Natural killer cell treated with Interleukin-12 subunit alpha and Interleukin-12 subunit beta and Interleukin-15 and Interleukin-18, amount 100 ng/mL, for 72 hours (primary cell): ENCODE data around the gene PEF1. TPM values are rescaled to one million over a fixed set of nuclear protein-coding genes. Genes with fewer than 3 reads are reported as not detected.

ENCODE experiments used
- ATAC-seq, 2 donors: fragments of 150-1000 bp; cut with Tn5 transposase in 1 of 2; sonication (Bioruptor Pico), chemical (Tn5 transposase) in 1 of 2; 2 replicates each; pipeline ENCODE4 v1.10.0; 2021
- DNase-seq: peaks from one replicate; pipeline ENCODE4 v3.0.0; 2022; ENCODE audit warnings: low spot score
- H3K27ac Mint-ChIP-seq, 2 donors: 1 replicate in 1 of 2; 2 replicates in 1 of 2; pipeline ENCODE4 v1.8.0; 2022; ENCODE audit warnings: mixed read lengths in 2 of 2, mild to moderate bottlenecking in 1 of 2, moderate library complexity in 1 of 2
- H3K27me3 Mint-ChIP-seq, 2 donors: 1 replicate in 1 of 2; 2 replicates in 1 of 2; pipeline ENCODE4 v1.8.0; 2022; ENCODE audit warnings: mixed read lengths in 2 of 2
- H3K36me3 Mint-ChIP-seq: one replicate; pipeline ENCODE4 v1.8.0; 2022; ENCODE audit warnings: mixed read lengths
- H3K4me1 Mint-ChIP-seq, 2 donors: 1 replicate in 1 of 2; 2 replicates in 1 of 2; pipeline ENCODE4 v1.8.0; 2022; ENCODE audit warnings: low read depth in 2 of 2, mixed read lengths in 2 of 2, mild to moderate bottlenecking in 1 of 2
- H3K4me3 Mint-ChIP-seq: one replicate; pipeline ENCODE4 v1.8.0; 2022; ENCODE audit warnings: mixed read lengths
- H3K9me3 Mint-ChIP-seq: 2 replicates; pipeline ENCODE4 v1.8.0; 2022; ENCODE audit warnings: mixed read lengths
- total RNA-seq, 2 donors: library from RNA; stranded (reverse); gene quantifications; one replicate each; pipeline ENCODE4 v1.2.3, GENCODE V29; 2022

Gene PEF1
- total RNA-seq, 2 donors from 2014 or later, result 45.5 to 55.9 TPM

GRCh38 chr1:31679091-31679490 lies 34.4 kb upstream of the PEF1 start:
- Mint-ChIP-seq H3K27ac (no peak overlapping the region), H3K4me3 (no peak overlapping the region), H3K4me1 (no peaks in the 10 kb centered on the region), H3K27me3 (peaks cover 3 to 12% of the 10 kb centered on the region in 2 donors), H3K36me3 (no peaks in the 10 kb centered on the region), H3K9me3 (no peaks in the 10 kb centered on the region)
- ATAC-seq, result no peak
- no peak for DNase-seq

- H3K9me3 Mint-ChIP-seq, result no peaks in the 10 kb centered on the region
- no peak for ATAC-seq
- H3K36me3 Mint-ChIP-seq, result no peaks in the 10 kb centered on the region
- no peaks in the 10 kb centered on the region for H3K4me1 Mint-ChIP-seq
- no peak overlapping the region for H3K4me3 Mint-ChIP-seq
- DNase-seq, result no peak
- no peak overlapping the region for H3K27ac Mint-ChIP-seq
- peaks cover 3 to 12% of the 10 kb centered on the region in 2 donors for H3K27me3 Mint-ChIP-seq
Observed at GRCh38 chr1:31678681-31679080, 34.0 kb upstream of the PEF1 start.

GRCh38 chr1:31677949-31678348 lies 33.3 kb upstream of the PEF1 start:
- Mint-ChIP-seq H3K36me3 (no peaks in the 10 kb centered on the region), H3K27me3 (peaks cover 3 to 12% of the 10 kb centered on the region in 2 donors), H3K27ac (no peak overlapping the region), H3K4me1 (no peaks in the 10 kb centered on the region), H3K4me3 (no peak overlapping the region), H3K9me3 (no peaks in the 10 kb centered on the region)
- DNase-seq (no peak), ATAC-seq (no peak)

- H3K9me3 Mint-ChIP-seq, result no peaks in the 10 kb centered on the region
- ATAC-seq (no peak), DNase-seq (no peak)
- H3K4me1 Mint-ChIP-seq, result no peaks in the 10 kb centered on the region
- H3K4me3 Mint-ChIP-seq, result no peak overlapping the region
- no peak overlapping the region for H3K27ac Mint-ChIP-seq
- H3K27me3 Mint-ChIP-seq, result peaks cover 3 to 12% of the 10 kb centered on the region in 2 donors
- H3K36me3 Mint-ChIP-seq, result no peaks in the 10 kb centered on the region
Observed at GRCh38 chr1:31677401-31677800, 32.7 kb upstream of the PEF1 start.

- Mint-ChIP-seq H3K27me3 (peaks cover 10 to 15% of the 10 kb centered on the region in 2 donors), H3K36me3 (no peaks in the 10 kb centered on the region), H3K9me3 (no peaks in the 10 kb centered on the region), H3K27ac (no peak overlapping the region), H3K4me3 (no peak overlapping the region), H3K4me1 (peaks cover 0 to 3% of the 10 kb centered on the region in 2 donors)
- ATAC-seq (no peak), DNase-seq (no peak)
Observed at GRCh38 chr1:31675756-31676155, 31.1 kb upstream of the PEF1 start.

- ATAC-seq, result no peak
- Mint-ChIP-seq H3K4me3 (no peak overlapping the region), H3K27me3 (peaks cover 12 to 21% of the 10 kb centered on the region in 2 donors), H3K36me3 (no peaks in the 10 kb centered on the region), H3K4me1 (peaks cover 3 to 5% of the 10 kb centered on the region in 2 donors), H3K9me3 (no peaks in the 10 kb centered on the region), H3K27ac (no peak overlapping the region)
- DNase-seq, result no peak
Observed at GRCh38 chr1:31675161-31675560, 30.5 kb upstream of the PEF1 start.

GRCh38 chr1:31674626-31675025 lies 29.9 kb upstream of the PEF1 start:
- DNase-seq (no peak), ATAC-seq (no peak)
- Mint-ChIP-seq H3K9me3 (no peaks in the 10 kb centered on the region), H3K4me1 (peaks cover 8 to 9% of the 10 kb centered on the region in 2 donors), H3K4me3 (no peak overlapping the region), H3K27ac (no peak overlapping the region), H3K27me3 (peaks cover 15 to 26% of the 10 kb centered on the region in 2 donors), H3K36me3 (no peaks in the 10 kb centered on the region)

GRCh38 chr1:31673433-31673832 lies 28.8 kb upstream of the PEF1 start:
- ATAC-seq (no peak), DNase-seq (no peak)
- no peak overlapping the region for H3K27ac Mint-ChIP-seq
- H3K4me3 Mint-ChIP-seq, result no peak overlapping the region
- H3K9me3 Mint-ChIP-seq, result no peaks in the 10 kb centered on the region
- peaks cover 24 to 32% of the 10 kb centered on the region in 2 donors for H3K27me3 Mint-ChIP-seq
- no peaks in the 10 kb centered on the region for H3K36me3 Mint-ChIP-seq
- H3K4me1 Mint-ChIP-seq, result peaks cover 12 to 13% of the 10 kb centered on the region in 2 donors

GRCh38 chr1:31672986-31673385 lies 28.3 kb upstream of the PEF1 start:
- Mint-ChIP-seq H3K27ac (no peak overlapping the region), H3K27me3 (peaks cover 24 to 32% of the 10 kb centered on the region in 2 donors)

GRCh38 chr1:31671561-31672201 lies 27.0 kb upstream of the PEF1 start:
- H3K4me3 Mint-ChIP-seq, result no peak overlapping the region

More at GRCh38 chr1:31672986-31673385, 28.3 kb upstream of the PEF1 start:
- no peak for ATAC-seq
- no peaks in the 10 kb centered on the region for H3K36me3 Mint-ChIP-seq
- peaks cover 12 to 13% of the 10 kb centered on the region in 2 donors for H3K4me1 Mint-ChIP-seq
- DNase-seq, result no peak
- H3K9me3 Mint-ChIP-seq, result no peaks in the 10 kb centered on the region
- no peak overlapping the region for H3K4me3 Mint-ChIP-seq

GRCh38 chr1:31671147-31671546 lies 26.5 kb upstream of the PEF1 start:
- Mint-ChIP-seq H3K27ac (no peak overlapping the region), H3K9me3 (no peaks in the 10 kb centered on the region), H3K36me3 (no peaks in the 10 kb centered on the region), H3K4me3 (no peak overlapping the region), H3K4me1 (peaks cover 13 to 15% of the 10 kb centered on the region in 2 donors), H3K27me3 (peaks cover 21 to 27% of the 10 kb centered on the region in 2 donors)
- ATAC-seq (no peak), DNase-seq (no peak)

More at GRCh38 chr1:31671561-31672201, 27.0 kb upstream of the PEF1 start:
- no peak for DNase-seq
- Mint-ChIP-seq H3K27ac (no peak overlapping the region), H3K27me3 (peaks cover 21 to 27% of the 10 kb centered on the region in 2 donors), H3K36me3 (no peaks in the 10 kb centered on the region), H3K9me3 (no peaks in the 10 kb centered on the region), H3K4me1 (peaks cover 12 to 13% of the 10 kb centered on the region in 2 donors)
- no peak for ATAC-seq

- no peak overlapping the region for H3K27ac Mint-ChIP-seq
- peak overlapping the region; percentile 71 for H3K4me3 Mint-ChIP-seq
- ATAC-seq, result no peak
Observed at GRCh38 chr1:31670593-31670964, 25.9 kb upstream of the PEF1 start.

GRCh38 chr1:31669786-31670592 lies 25.3 kb upstream of the PEF1 start:
- no peak for DNase-seq
- ATAC-seq, result no peak
- peak overlapping the region; percentile 71 for H3K4me3 Mint-ChIP-seq
- H3K4me1 Mint-ChIP-seq, result peaks cover 13 to 16% of the 10 kb centered on the region in 2 donors
- no peaks in the 10 kb centered on the region for H3K36me3 Mint-ChIP-seq
- H3K27ac Mint-ChIP-seq, result no peak overlapping the region
- H3K9me3 Mint-ChIP-seq, result no peaks in the 10 kb centered on the region
- H3K27me3 Mint-ChIP-seq, result peaks cover 20 to 21% of the 10 kb centered on the region in 2 donors

More at GRCh38 chr1:31670593-31670964, 25.9 kb upstream of the PEF1 start:
- H3K9me3 Mint-ChIP-seq, result no peaks in the 10 kb centered on the region
- DNase-seq, result no peak
- H3K4me1 Mint-ChIP-seq, result peaks cover 13 to 16% of the 10 kb centered on the region in 2 donors
- H3K36me3 Mint-ChIP-seq, result no peaks in the 10 kb centered on the region
- peaks cover 21 to 24% of the 10 kb centered on the region in 2 donors for H3K27me3 Mint-ChIP-seq

GRCh38 chr1:31669433-31669785 lies 24.7 kb upstream of the PEF1 start:
- no peaks in the 10 kb centered on the region for H3K36me3 Mint-ChIP-seq
- peaks cover 20 to 21% of the 10 kb centered on the region in 2 donors for H3K27me3 Mint-ChIP-seq
- ATAC-seq, result no peak
- no peak overlapping the region for H3K27ac Mint-ChIP-seq
- H3K4me1 Mint-ChIP-seq, result peaks cover 13 to 16% of the 10 kb centered on the region in 2 donors
- no peak overlapping the region for H3K4me3 Mint-ChIP-seq
- DNase-seq, result no peak
- no peaks in the 10 kb centered on the region for H3K9me3 Mint-ChIP-seq
